H4 (cell line): ENCODE measurements around the gene PDE10A. TPM values are rescaled to one million over a fixed set of nuclear protein-coding genes. Genes with fewer than 3 reads are reported as not detected.

Source experiments
- DNase-seq: peaks from one replicate; pipeline ENCODE4 v3.0.0-alpha.2; 2015; ENCODE audit warnings: low spot score
- total RNA-seq: library from RNA; depleted of rRNA; stranded (reverse); fragments of >200 nt; shearing (Covaris generic); gene quantifications from 2 replicates; pipeline ENCODE4 v1.2.3, GENCODE V29; 2014

PDE10A gene
- total RNA-seq, 1 experiment from 2014 or later, result 2.1 TPM

DNA sequence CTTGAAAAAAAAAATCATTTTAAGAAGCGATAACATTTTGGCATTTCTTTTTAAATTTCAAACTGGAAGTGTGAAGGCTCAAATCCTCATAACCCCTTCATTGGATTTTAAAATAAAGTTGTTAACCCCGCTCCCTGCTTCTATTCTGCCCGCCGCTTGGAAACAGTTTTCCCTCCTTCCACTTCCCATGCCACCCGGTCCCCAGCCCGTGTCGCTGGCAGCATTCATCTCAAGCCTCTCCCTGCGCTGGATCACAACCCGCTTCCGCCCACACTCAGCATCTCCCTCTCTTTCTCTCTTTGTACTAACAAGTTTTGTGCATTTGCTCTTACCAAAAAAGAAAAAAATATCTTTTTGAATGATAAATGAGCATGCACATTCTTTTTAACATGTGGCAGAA lies 15.4 kb upstream of the PDE10A start:
- DNase-seq, result no peak

DNA sequence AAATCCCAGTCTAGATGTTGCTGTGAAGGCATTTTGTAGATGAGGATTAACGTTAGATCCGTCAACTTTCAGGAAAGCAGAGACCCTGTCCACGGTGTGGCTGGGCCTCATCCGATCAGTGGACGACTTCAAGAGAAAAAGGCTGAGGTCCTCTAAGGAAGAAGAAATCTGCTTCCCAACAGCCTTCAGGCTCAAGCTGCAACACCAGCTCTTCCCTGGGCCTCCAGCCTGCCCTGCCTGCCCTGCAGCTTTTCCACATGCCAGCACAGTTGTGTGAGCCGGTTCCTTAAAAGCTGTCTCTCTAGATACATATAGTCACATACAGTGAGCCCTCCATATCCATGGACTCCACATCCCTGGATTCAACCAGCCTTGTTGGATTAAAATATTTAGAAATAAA lies 14.1 kb upstream of the PDE10A start:
- DNase-seq, result no peak

DNA sequence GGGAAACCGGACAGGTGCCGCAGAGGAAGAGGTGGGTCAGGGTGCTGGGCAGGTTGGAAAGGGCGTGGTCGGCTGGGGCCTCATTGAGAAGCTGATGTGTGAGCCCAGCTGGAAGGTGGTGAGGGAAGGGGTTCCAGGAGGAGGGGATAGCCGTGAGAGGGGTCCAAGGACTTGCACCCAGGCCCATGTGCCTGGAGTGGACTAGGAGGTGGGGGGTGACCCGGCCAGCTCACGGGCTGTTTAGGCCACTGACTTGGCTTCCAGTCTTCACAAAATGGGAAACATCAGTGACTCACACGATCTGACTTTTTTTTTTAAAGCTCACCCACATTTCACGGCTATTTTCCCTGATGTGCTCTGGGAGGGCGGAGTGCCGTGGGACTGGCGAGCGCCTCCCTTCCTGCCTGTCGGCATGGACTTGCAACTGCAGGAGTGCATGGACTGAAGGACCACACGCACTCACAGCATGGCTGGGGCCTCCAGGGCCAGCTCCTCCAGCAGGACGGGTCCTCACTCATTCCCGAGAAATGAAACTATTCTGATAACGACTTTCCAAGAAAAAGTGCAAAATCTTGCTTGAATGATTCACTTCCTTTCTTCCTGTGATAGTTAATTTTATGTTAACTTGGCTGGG lies 13.5 kb upstream of the PDE10A start:
- peak; percentile 67 for DNase-seq

GRCh38 chr6:165675120-165675519 lies 12.1 kb upstream of the PDE10A start:
- DNase-seq, result no peak

DNA sequence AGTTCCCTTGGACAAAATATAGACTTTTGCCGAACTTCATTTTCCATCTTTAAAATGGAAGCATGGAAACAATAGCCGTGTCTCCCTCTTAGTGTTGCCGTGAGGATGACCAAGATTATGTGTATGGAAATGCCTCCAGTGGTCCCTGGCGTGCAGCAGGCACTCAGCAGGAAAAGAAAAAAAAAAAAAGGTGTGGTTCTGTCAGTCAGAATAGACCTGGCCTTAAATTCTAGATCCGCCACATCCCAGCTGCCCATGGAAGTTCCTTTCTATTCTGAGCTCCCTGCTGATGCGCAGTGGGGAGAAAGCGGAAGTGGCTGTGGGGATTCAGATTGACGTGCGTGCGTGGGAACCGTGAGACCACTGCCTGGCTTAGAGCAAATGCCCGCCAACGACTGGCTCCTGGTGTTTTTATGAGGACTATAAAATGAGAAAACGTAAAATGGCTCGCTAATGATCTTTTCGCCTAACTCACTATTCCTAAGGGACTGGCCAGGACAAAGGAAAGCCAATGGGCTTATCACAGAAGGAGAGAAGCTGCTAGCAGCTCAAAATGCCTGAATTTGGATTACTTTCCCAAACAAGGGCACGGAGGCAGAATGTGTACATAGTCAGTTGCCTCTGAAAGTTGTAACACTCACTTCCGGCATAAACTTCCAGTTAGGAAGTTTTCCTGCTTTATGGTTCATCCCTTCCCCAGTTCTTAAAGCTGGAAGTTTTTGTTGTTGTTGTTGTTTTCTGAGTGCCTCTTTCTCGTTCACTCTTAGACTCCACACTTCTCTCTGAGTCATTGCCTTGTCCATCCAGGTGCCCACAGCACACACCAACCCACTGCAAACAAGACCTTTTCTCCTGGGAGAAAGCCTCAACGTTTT lies 11.4 kb upstream of the PDE10A start:
- no peak for DNase-seq

DNA sequence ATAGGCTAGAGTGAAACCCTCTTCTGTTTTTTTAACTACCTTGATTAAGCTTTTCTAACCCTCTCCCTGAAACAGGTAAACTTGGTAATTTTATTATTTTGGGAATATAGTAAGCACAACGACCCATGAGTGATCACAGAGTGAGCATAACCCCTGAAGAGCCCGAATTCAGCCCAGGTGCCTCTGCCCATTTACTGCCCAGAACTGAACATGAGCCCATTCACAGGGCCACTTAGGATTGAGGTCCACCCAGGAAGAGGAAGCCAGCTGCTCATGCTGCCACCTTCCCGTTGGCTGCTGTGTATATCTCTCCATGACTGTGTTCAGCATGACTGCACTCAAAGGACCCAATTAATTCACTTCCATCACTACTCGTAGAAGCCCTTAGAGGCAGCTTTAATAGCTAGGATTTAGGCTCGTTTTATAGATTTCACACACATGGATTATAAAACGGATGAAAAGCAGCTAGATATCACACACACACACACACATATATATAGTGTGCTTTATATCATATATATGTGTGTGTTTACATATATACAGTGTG lies 8.3 kb upstream of the PDE10A start:
- no peak for DNase-seq

GRCh38 chr6:165668951-165669350 lies 5.9 kb upstream of the PDE10A start:
- DNase-seq, result no peak

- DNase-seq, result no peak
Measured at GRCh38 chr6:165665384-165665672, 2.3 kb upstream of the PDE10A start.

DNA sequence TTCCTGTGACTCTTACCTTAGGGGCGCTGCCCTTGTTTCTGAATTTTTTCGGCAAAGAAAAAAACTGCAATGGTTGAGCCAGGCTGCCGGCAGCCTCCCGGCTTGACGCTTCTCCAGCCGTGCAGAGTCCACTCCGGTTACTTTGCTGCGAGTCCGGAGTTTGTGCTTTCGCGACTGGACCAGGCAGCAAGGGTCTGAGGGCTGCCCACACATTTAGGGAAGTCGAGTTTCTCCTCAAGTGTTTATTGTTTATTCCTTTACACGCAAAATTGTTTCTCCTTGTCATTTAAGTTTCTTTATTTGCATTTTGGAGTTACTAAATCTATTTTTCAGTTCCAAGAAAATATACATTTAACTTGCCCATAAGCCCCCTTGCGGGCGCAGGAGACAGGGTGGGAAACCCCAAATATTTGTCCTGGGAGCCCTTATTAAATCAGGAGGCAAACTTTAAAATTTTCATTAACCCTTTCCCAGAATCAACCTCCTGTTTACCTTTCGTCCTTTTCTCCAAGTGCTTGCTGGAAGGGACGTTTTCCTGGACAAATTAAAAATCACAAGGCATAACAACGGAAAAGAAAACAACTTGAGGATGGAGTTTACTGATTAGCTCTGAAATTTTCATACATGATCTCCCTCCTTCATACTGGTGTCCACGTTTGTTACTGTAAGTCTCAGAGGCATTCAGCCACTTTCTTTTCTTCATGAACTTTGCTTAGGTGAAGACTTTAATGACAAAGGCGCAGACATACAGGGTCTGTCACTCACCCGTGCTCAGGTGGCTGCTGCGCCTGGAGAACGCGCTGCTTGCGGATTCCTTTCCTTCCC lies 1.7 kb upstream of the PDE10A start:
- DNase-seq, result no peak

DNA sequence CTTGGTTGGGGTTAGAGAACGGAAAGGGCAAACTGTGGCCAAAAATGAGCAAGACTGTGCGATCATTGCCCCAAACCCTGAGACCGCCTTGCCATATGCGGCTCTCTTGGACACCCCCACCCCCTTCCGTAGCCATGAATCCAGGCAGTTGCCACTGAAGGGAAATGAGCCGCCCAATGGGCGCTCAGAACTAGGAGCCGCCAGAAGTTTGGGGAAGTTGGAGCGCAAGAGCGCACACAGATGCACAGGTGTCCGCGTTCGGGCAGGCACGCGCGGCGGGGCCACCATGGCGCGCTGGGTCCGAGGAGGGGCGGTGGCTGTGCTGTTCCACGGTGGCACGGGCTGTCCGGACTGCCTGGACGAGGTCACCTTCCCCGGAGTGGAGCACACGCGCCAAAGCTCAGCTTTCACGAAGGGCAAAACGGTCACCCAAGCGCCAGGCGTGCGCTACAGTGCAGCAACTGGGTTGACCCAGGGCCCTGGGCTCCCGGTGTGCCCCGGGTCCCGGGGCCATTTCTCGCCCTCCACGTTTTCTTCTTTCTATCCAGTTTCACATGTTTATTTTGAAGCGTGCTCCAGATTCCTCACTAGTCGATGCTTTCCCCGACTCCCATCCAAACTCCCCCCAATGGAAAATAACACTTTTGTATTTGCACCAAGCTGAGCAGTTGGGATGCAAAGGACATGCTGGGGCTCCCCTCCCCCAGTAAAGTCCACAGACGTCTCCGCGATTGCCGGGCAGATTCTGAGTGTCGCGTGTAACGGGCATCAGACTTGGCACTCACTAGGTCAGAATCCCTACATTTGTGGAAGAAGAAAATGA lies 906 bp upstream of the PDE10A start:
- no peak for DNase-seq

- no peak for DNase-seq
Measured at GRCh38 chr6:165663377-165663735, 315 bp upstream of the PDE10A start.

DNA sequence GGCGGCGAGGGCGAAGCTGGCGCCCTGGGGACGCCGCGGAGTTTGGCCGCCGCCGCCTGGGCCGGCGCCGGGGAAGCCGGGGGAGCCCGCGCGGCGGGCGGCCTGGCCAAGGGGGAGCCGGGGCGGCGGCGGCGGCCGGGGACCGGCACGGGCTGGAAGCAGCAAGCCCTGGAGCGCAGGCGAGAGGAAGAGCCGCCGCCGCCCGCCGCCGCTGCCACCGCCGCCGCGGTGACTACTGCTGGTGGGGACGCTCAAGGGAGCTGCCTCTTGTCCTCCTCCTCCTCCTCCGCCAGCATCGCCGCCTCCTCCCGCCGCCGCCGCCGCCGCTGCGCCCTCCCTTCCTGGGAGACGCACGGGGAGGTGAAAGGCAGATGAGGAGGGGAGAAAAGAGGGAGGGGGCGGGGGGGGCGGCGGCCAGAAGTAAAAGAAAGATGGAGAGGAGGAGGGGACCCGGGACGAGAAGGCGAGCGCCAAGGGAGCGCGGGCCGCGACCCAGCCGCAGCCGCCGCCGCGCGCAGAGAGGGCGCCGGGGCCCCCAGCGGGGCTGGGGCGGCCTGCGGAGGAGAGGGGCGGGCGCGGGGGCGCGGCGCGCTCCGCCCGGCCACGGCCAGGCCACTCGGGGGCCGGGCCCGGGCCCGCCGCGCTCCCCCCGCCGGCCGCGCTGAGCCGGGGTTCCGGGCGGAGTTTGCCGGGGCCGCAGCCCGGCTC lies 846 bp downstream of the PDE10A start:
- DNase-seq, result no peak

DNA sequence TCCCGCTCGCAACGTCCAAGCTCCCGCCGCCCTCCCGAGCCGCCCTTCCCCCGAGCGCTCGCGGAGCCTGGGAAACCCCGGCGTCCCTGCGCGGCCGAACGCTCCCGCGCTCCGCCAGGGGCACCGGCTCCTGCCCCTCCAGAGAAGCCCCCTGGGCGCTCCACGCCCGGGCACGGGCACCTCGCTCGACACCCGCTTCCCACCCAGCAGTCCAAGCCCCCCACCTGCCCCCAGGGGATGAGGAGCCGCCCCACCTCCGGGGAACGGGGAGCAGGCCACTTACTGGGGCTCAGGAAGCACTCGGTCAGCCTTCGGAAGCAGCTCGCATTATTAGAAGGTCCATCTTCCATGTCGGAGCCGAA lies 1.4 kb downstream of the PDE10A start:
- no peak for DNase-seq

- no peak for DNase-seq
Measured at GRCh38 chr6:165660857-165661663, 2.0 kb downstream of the PDE10A start.

- no peak for DNase-seq
Measured at GRCh38 chr6:165659945-165660856, 2.8 kb downstream of the PDE10A start.

- no peak for DNase-seq
Measured at GRCh38 chr6:165658395-165659058, 4.5 kb downstream of the PDE10A start.

DNA sequence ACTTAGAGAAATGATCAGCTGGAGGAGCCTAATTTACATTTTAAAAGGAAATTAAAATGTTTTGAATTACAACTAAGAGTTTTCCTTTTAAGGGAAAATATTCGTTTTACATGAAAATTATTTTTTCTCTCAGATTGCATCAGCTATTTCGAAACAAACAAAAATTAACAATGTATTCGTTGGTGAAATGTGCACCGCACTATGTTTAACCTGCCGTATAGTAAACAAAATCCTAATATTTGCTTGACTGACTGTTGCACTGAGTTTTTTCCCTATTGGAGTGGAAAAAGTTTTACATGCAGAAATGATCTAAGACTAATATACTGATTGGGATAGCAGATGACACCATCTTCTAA lies 5.7 kb downstream of the PDE10A start:
- DNase-seq, result no peak

- no peak for DNase-seq
Measured at GRCh38 chr6:165656581-165657324, 6.3 kb downstream of the PDE10A start.
